Daoy (cell line): ENCODE measurements around the gene CENPU. TPM values are rescaled to one million over a fixed set of nuclear protein-coding genes. Genes with fewer than 3 reads are reported as not detected.
A peak's percentile ranks its signal among the peaks of the same experiment; 100 is the strongest.
"Not testable (repeated sequence)": the region's sequence is repeated elsewhere in the genome, so short reads cannot be mapped to it uniquely, and the experiment has no call there.

Source experiments
- DNase-seq: peaks from one replicate; pipeline ENCODE4 v3.0.0-alpha.2; 2015; ENCODE audit warnings: low read depth
- total RNA-seq: library from RNA; depleted of rRNA; stranded (reverse); fragments of >200 nt; shearing (Covaris generic); gene quantifications from 2 replicates; pipeline ENCODE4 v1.2.3, GENCODE V29; 2014

The CENPU gene
- total RNA-seq, 1 experiment from 2014 or later, result 57.6 TPM

- DNase-seq, result no peak
These were observed 18.8 kb upstream of the CENPU start for GRCh38 chr4:184752496-184753275.

GRCh38 chr4:184751585-184751956, 17.7 kb upstream of the CENPU start:
- no peak for DNase-seq

- DNase-seq, result no peak
These were observed 17.2 kb upstream of the CENPU start for GRCh38 chr4:184750926-184751584.

GRCh38 chr4:184748251-184748652, 14.4 kb upstream of the CENPU start:
- DNase-seq, result no peak

GRCh38 chr4:184747034-184747830, 13.3 kb upstream of the CENPU start:
- no peak for DNase-seq

- DNase-seq, result peak; percentile 39
These were observed 12.2 kb upstream of the CENPU start for GRCh38 chr4:184745831-184746795.

GRCh38 chr4:184744236-184744635, 10.3 kb upstream of the CENPU start:
- no peak for DNase-seq

- DNase-seq, result no peak
These were observed 9.8 kb upstream of the CENPU start for GRCh38 chr4:184743650-184744049.

GRCh38 chr4:184741651-184742050, 7.8 kb upstream of the CENPU start:
- not testable (repeated sequence) for DNase-seq

- DNase-seq, result no peak
These were observed 7.1 kb upstream of the CENPU start for GRCh38 chr4:184740980-184741391.

GRCh38 chr4:184739575-184739974, 5.7 kb upstream of the CENPU start:
- DNase-seq, result not testable (repeated sequence)

- DNase-seq, result no peak
These were observed 862 bp upstream of the CENPU start for GRCh38 chr4:184734758-184735157.

GRCh38 chr4:184732126-184732525, 1.8 kb downstream of the CENPU start:
- DNase-seq, result peak; percentile 24

GRCh38 chr4:184731056-184731455, 2.8 kb downstream of the CENPU start:
- DNase-seq, result no peak

GRCh38 chr4:184729946-184730345, 4.0 kb downstream of the CENPU start:
- DNase-seq, result no peak

GRCh38 chr4:184728858-184729257, 5.0 kb downstream of the CENPU start:
- no peak for DNase-seq

GRCh38 chr4:184727430-184727829, 6.5 kb downstream of the CENPU start:
- no peak for DNase-seq

- DNase-seq, result no peak
These were observed 11.1 kb downstream of the CENPU start for GRCh38 chr4:184722798-184723197.

- no peak for DNase-seq
These were observed 12.6 kb downstream of the CENPU start for GRCh38 chr4:184721254-184721653.

GRCh38 chr4:184719407-184719806, 14.5 kb downstream of the CENPU start:
- DNase-seq, result no peak

- no peak for DNase-seq
These were observed 18.4 kb downstream of the CENPU start for GRCh38 chr4:184715526-184715925.
